ENCODE results near the gene DCANP1.

The DCANP1 gene

GRCh38 chr5:135442431-135443160 lies 4.6 kb downstream of the DCANP1 start:
- no peak for DNase-seq (ENCODE audit: low read depth, low spot score)

GRCh38 chr5:135441919-135442318 lies 5.2 kb downstream of the DCANP1 start:
- no peak for DNase-seq (ENCODE audit: low read depth, low spot score)

DNA sequence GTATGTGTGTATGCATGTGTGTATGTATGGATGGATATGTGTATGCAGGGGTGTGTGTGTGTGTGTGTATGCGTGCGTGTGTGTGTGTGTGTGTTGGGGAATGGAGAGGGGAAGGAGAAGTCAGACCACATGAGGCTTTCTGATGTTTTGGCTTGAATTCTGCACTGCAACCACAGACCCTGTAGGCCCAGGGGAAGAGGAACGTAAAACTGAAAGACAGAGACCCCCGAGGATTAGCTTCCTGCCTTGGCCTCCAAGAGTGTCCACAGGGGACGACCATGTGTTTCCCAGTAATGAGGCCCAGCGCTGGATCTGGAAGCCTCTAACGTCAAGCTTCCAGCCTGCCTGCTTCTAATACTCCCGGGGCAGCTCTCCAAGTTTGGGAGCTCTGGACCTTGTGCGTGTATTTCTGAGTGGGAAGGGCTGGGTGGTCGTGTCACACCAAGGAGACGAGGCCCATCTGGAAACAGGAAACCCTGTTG lies 5.8 kb downstream of the DCANP1 start:
- DNase-seq (ENCODE audit: low read depth, low spot score), result no peak

GRCh38 chr5:135440916-135441315 lies 6.2 kb downstream of the DCANP1 start:
- no peak for DNase-seq (ENCODE audit: low read depth, low spot score)

DNA sequence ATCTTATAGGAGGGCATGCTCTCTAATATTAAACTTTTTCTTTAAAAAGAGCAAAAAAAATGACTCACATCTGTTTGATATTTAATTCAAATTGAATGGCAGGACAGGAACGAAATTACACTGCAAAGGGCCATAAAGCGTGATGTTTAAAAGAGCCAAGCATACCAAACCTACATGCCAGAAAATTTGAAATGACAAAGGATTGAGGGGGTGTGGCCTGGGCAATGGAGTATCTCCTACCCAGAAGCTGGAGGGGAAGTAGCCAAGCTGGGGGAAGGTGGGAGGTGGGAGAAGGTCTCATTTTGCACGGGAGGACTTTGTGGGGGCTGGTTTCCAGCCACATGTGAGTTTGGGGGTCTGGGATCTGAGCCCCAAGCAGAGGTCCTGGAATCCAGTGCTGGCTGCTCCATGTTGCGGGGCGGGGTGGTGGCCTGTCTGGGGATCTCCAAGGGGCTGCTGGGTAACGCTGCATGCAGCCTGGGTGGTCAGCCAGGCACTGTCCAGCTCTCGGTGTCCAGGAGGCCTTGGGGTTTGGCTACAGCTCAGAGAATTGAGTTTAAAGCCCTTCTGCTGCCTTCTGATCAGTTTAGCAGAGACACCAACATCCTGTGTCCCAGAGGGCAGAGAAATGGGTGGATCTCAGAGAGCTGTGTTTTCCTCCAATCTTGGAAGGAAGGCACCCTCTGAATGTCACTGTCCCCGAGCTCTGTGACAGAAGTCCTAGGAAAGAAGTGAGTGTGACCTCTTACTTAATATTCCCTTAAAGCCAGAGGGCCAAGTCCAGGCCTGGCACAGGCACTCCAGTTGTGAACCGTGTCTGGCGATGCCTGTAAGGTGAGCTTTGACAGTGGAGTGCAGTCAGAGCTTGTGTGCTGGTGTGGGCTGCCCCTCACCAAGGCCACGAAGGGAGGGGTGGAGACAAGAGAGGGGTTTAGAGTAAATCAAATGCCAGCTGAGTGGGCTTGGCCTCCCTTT lies 7.6 kb downstream of the DCANP1 start:
- no peak for DNase-seq (ENCODE audit: low read depth, low spot score)

DNA sequence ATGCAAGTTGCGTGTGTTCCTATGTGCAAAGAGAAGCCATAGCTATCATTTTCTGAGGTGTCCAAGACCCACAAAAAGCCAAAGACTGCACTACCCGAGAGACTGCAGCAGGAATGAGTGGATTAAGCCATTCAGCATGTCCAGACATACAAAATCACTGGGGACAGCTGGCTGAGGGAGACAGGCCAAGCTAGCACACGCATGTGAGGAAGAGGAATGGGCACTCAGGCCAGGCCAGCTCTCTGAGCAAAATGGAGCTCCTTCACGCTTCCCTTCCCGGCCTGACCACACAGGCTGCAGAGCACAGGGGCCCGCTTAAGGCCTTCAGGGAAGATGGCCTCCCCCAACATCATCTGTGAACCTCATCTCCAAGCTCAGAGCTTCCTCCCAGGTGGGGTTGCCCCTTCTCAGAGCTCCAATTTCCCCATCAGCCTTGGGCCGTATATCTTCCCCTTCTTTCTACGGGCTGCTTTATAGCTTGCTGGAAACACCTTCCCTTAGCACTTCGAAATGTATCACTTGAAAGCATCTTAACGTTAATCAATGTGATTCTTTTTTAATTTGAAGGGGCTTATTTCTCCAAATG lies 8.4 kb downstream of the DCANP1 start:
- DNase-seq (ENCODE audit: low read depth, low spot score), result no peak

DNA sequence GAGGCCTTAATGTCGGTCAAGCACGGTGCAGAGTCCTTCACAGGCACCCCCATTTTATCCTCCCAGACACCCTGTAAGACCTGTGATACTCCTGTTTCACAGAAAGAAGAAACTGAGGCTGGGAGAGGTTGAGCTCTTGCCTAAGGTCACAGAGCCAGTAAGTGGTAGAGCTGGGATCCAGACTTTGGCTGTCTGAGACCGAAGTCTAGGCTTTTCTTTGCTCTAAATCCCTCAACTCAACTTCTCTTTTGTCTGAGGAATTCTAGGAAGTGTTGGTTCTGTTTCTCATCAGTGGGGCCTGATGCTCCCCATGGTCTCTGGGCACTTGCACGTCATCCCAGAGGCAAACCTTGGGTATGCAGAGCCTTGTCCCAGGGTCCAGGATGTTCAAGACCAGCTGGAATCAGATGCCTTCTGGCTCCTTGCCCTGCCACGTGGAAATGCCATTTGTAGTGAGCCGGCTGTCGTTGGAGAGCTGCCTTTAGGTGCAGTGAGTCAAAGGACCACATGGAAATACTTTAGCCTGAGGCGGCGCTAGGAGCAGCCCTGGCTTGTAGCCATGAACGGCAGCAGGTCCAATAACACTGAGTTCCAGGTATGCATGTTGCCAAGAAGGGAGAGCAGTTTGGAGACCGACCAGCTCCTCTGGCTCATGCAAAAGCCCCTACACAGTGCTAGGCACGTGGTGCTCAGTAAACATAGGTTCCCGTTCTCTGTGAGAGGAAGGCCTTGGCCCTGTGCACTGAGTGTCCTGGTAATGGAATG lies 9.2 kb downstream of the DCANP1 start:
- no peak for DNase-seq (ENCODE audit: low read depth, low spot score)

GRCh38 chr5:135437422-135437795 lies 9.7 kb downstream of the DCANP1 start:
- DNase-seq (ENCODE audit: low read depth, low spot score), result no peak

DNA sequence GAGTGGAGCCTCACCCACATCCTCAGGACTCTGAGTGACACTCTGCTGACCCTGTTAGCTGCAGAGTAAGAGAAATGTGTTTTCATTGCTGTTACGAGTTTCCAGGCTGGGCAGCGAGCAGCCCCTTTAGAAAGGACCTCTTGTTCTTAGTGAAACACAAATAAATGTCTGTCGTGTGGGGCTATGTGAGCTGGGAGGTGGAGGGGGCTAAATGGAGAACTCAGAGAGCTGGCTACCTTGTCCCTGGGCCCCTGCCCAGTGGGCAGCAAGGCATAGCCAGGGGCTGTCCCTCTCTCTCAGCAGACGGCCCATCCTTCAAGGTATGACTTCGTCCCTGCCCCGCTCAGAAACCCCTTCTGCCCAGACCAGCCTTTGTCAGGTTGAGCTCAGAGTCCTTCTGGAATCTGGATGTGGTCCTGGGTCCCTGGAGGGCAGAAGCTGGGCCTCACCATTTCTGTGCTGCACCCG lies 10.2 kb downstream of the DCANP1 start:
- no peak for DNase-seq (ENCODE audit: low read depth, low spot score)

DNA sequence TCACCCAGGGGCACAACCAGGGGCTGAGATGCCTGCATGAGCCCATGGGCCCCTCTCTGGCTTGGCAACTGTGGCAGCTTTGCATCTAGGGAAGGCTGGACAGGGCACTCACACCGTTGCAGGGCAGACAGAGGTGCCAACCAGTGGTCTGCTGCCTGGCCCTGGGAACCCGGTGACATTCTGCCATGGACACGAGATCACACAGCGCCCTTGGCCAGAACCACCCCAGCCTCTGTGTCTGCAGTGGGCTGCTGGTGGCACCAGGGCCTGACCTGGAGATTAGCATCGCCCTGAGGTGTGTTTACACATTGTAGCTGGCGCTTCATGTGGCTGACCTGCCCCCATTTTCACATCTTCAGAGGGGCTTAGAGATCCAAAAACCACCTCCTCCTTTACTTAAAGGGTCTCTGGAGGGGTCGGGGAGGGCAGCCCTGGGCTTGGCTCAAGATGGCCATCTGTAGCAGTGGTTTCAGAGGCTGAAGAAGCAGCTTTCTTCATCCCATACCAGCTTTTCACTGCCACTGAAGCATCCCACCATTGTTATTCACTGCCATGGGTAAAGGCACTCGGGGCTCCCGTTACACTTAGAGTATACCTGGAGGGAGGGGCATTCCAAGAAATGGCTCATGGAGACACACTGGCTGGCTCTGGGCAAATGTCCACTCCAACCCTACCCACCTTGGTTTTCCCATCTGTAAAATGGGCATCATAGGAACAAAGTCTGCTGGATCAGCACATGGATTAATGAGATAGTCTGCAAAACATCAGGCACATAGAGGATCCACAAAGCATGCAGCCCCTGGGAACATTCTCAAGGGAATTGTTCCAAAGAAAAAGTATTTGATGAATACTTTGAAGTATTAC lies 11.4 kb downstream of the DCANP1 start:
- DNase-seq (ENCODE audit: low read depth, low spot score), result no peak

GRCh38 chr5:135434591-135435466 lies 12.3 kb downstream of the DCANP1 start:
- DNase-seq (ENCODE audit: low read depth, low spot score), result no peak

DNA sequence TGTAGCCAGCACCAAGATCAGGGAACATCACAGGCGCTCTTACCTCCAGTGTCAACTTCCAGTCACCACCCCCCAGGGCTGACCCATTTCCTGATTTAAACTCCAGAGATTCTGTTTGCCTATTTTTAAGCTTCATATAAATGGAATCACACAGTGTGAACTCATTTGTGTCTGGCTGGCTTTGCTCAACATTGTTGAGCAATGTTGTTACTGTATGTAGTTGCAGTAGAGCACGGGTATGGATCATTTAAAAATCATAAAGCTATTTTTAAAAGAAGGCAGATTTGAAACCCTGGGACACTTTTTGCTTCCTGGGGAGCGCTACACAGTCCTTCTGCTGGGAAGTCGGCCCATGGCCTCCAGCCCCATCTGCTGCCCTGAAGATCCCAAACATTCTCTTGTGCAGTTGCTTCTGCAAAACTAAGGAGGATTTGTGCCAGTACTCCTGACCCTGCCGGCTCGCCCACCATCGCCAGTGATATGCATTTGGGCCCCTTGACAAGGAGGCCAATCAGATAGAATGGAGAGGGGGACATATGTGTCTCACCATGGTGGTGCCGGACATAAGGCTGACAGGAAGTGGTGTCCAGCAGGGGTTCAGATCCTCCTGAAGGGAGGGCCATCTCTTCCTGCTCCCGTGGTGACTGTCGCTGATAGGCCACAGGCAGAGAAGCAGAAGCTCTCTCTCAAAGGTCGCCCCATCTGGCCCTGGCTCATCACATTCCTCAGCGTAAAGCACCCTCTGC lies 13.3 kb downstream of the DCANP1 start:
- DNase-seq (ENCODE audit: low read depth, low spot score), result no peak

DNA sequence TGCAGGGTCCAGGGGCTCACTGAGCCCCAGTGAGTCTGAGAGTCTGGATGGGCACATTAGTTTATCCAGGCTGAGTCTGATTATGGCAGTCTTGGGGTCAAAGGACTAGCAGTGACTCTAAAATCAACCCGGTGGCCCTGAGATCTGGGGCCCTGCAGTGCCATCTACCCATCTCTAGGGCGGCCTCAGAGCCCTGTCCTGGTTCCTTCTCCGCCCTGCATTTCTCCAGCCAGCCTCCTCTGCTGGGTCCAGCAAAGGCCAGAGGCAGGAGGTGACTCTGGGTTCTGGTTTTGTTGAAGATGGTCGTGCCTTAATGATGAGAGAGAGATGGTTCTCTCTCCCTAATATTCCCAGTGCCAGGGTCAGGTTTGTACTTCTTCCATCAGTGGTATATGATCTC lies 15.0 kb downstream of the DCANP1 start:
- DNase-seq (ENCODE audit: low read depth, low spot score), result no peak

DNA sequence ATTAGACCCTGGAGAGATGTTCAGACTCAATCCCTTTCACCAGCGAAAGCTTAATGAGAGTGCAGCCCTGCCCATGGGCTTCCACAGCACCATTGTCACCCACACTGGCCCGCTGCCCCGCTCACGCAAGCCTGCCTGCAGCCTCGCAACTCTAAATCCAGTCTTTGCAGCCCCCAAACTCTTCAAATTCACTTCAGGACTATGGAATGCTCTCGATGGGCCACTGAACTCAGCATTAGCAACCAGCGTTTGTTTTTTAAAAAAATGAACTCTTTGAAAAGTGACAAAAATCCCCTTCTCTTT lies 17.1 kb downstream of the DCANP1 start:
- DNase-seq (ENCODE audit: low read depth, low spot score), result no peak

GRCh38 chr5:135429301-135430134 lies 17.6 kb downstream of the DCANP1 start:
- DNase-seq (ENCODE audit: low read depth, low spot score), result no peak

GRCh38 chr5:135428586-135428985 lies 18.6 kb downstream of the DCANP1 start:
- no peak for DNase-seq (ENCODE audit: low read depth, low spot score)

- DNase-seq (ENCODE audit: low read depth, low spot score), result no peak
Measured at GRCh38 chr5:135426102-135427082, 20.8 kb downstream of the DCANP1 start.

Data from activated CD4-positive, CD25-positive, alpha-beta regulatory T cell treated with anti-CD3 and anti-CD28 coated beads, Interleukin-2, amount 50 U/mL, for 16 hours (primary cell).